Activated CD4-positive, alpha-beta T cell treated with anti-CD3 and anti-CD28 coated beads, Interleukin-2, amount 50 U/mL, for 24 hours (primary cell): Measurements from ENCODE around the gene B4GALNT2.
A peak's percentile ranks its signal among the peaks of the same experiment; 100 is the strongest.

Source experiments
- DNase-seq, 2 donors: peaks; one replicate each; pipeline ENCODE4 v3.0.0-alpha.2; 2020; ENCODE audit warnings: low read depth in 1 of 2, low spot score in 1 of 2

B4GALNT2 gene

DNA sequence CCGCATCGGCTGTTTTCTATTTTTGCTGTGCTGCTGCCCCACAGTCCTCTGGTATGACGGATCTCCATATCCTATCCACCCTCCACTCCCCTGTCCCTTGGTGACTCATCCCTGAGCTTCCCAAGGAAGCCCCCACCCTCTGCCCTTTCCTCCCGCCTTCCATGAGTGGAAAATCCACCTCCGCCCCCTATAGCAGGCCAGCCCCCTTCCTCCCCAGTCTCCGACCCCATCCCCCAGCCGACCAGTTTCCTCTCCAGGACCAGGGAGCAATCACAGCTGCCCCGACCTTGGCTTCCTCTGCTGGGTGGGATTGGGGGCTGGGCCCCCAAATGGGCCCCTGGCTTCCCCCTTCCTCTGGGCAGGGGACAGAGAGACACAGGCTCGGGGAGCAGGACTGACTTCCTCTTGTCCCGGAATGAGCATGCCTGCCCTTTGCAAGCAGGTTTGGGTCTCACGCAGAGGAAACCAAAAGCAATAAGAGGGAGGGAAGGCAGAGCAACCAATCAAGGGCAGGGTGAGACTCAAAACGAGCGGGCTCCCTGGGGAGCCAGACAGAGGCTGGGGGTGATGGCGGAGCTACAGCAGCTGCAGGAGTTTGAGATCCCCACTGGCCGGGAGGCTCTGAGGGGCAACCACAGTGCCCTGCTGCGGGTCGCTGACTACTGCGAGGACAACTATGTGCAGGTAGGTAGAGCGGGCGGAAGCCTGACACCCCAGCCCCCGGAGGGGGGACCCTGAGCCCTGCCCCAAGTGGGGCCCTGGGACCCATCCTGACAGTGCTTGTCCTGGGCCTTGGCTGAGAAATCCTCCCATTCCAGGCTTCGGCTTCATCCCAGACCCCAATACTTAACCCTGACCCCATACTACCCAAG lies 77.8 kb downstream of the B4GALNT2 start, which contains the start of the genes ABI3 and GNGT2:
TSS of gene ABI3 (plus strand) at position 550 of the 872 bp plus-strand sequence. CDS start at position 568, 18 bp downstream.
TSS of gene GNGT2 (minus strand) at position 417 of the 872 bp plus-strand sequence. CDS start 3,152 bp downstream, outside the sequence.
- DNase-seq, result peak; percentile 43 to 71

DNA sequence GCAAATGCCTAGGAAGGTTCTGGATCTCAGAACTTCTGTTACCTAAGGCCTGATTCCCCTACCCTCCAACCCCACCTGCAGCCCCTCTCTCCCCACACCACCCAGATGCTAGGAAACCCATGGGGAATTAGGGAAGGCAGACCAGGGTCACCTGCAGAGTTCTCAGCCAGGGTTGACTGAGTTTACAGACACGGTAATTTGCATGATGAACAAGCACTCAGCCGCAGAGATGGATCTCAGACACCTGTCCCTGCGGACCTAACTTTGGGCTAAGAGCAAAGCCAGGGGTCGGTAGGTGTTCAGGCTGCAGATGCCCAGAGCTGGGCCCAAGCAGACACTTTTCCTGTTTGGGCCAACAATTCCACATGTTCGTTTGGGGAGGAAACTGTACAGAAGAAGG lies 80.8 kb downstream of the B4GALNT2 start:
- DNase-seq, result no peak

DNA sequence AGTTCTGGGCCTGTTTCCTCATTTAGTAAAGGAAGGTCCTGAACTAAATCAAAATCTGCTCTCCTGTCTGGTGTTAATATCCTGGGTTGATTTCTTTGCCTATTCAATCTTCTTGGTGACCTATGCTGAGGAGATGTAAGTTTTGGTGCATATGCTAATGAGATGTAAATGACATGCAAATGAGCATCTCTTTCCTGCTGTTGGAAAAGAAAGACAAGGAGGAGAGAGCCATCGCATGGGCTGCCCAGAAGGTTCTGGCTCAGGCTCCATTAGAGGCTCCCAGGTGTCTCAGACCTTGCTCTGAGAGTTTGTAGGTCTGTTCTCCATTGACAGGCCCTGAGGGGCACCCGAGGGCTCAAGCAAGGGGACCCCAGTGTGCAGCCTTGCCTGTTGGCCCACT lies 81.3 kb downstream of the B4GALNT2 start:
- no peak for DNase-seq

DNA sequence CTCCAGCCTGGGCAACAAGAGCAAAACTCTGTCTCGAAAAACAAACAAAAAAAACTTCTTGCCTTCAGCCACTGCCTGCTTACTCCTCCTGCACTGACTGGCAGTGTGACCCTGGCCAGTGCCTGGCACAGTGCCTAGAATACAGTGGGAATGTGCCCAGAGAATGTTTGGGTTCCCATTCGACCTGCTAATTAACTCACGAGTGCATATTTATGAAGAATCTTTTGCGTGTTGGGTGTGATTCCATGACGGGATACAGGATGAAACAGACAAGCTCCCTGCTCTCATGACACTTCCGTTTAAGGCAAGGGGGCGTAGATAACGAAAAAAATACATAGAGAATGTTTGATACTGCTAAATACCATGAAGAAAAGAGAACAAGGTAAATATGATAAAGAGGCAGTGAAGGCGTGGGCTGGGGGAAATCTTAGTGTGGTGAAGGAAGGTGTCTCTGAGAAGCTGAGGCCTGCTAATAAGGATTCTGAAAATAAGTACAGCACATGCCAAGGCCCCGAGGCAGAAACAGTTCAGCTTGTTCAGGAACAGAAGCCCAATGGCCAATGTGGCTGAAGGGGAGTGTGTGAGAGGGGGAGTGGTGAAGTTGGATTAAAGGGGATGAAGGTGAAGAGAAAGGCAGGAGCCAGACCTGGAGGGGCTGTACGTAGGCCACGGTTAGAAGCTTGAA lies 82.2 kb downstream of the B4GALNT2 start:
- DNase-seq, result no peak

DNA sequence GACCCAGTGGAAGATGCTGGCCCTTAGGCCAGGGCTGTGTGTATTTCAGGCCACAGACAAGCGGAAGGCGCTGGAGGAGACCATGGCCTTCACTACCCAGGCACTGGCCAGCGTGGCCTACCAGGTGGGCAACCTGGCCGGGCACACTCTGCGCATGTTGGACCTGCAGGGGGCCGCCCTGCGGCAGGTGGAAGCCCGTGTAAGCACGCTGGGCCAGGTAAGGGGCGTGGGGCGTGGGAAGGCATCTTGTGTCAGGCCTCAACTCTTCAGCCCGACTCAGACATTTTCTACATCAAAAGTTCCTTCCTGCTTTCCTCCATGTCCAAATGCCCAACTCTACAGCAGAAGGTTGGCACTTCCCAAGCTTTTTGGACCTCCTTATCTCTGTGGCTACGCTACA lies 83.9 kb downstream of the B4GALNT2 start:
- no peak for DNase-seq

DNA sequence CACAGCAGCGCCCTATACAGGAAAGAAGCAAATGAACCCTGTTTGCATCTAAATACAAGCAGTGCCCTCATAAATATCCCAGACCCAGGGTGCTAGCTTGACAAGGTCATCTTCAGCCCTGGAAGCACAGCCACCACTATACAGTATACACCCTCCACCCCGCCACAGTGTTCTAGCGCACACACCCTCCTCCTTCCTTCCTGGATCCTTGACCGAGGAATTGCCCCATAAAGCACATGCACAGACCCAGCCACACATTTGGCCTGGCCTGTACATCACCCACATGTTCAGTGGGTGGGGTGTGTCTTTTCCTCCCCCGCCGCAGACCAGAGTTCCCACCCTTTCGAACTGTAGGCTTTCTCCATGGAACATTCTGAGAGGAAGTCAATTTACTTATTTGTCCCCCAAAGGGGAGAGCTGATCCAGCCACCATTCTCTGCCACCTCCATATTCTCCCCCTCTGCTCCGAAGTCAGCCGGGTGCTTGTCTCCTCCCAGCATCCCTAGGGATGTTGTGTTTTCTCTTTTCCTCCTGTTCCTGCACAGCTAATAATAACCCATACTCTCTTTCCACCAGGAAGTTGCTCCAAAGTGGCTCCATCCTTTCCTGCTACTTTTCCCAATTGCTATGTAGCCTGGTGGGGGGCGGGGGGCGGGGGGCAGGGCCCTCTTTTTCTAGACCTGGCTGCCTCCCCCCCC lies 84.5 kb downstream of the B4GALNT2 start:
- no peak for DNase-seq

DNA sequence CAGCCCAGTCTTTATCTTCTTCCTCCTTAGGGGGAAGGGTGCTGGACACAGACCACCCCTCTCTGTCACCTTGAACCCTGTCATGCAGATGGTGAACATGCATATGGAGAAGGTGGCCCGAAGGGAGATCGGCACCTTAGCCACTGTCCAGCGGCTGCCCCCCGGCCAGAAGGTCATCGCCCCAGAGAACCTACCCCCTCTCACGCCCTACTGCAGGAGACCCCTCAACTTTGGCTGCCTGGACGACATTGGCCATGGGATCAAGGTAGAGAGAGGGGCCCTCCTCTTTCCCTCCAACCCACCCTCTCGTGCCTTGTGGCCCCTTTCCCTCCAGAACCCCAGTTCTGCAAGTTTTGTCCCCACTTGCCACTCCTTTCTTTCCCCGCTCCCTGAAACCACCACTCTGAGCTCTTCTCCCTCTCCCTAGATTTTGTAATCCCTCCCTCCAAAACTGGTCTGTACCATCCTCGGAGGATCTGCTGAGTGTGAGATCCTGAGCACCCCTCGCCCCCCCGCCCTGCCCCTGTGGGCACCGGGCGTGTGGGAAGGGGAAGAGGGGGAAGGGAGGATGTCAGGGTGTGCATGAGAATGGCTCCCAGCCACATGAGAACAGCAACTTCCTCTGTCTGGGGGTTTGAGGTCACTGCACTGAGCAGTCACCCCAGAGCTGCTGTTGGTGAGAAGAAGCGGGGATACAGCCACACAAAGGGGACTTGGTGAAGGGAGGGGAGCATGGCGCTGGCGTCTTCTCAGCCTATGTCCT lies 85.3 kb downstream of the B4GALNT2 start:
- peak in 1 of 2 donors; percentile 43 for DNase-seq

DNA sequence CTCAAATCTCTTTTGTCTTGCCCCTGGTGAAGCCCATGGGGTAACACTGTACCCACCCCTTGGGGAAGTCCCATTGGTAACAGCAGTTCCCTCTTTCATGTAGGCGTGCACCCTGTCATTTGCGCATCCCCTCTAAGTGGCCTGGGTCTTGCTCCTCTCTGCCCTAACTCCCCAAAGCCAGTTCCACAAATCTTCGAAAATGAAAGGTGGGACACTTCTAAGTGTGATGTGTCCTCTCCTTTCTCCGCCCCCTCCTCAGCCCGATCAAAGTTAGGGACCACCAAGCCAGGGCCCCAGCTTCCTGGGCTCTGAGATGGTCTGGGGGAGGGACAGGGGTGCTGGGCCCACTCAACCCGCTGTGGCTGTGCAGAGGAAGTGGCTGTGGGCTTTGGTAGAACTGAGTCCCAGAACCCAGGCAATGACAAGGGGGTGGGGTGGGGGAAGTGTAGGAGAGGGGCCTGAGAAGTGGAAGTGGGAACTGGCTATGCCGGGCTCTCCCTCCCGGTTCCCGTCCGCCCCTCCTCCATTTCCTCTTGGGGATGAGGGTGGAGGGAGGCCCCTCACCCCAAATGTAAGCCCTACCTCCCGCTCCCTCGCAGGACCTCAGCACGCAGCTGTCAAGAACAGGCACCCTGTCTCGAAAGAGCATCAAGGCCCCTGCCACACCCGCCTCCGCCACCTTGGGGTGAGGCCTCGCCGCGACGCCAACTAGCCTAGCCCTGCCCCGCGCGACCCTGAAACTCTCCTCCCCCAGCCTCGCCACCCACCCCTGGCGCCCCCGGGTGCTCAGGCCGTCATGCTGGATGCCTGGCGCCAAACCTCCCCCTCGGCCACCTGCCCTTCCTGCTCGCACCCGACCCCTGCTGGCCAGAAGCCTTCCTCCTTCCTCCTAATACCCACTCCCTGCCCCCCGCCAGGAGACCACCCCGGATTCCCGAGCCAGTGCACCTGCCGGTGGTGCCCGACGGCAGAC lies 86.7 kb downstream of the B4GALNT2 start:
- DNase-seq, result no peak

DNA sequence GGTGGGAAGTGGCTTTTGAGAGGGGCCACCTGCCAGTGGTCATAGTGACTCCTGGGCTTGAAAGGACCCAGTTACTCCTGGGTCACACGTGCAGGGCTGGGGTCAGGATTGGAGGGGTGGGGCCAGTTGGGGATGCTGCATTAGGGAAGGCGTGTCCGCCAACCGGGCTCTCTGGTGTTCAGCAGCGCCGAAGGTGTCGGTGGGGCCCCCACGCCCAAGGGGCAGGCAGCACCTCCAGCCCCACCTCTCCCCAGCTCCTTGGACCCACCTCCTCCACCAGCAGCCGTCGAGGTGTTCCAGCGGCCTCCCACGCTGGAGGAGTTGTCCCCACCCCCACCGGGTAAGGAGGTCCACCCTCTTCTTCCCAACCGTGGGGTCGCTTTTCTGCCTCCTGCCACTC lies 87.4 kb downstream of the B4GALNT2 start:
- DNase-seq, result no peak

DNA sequence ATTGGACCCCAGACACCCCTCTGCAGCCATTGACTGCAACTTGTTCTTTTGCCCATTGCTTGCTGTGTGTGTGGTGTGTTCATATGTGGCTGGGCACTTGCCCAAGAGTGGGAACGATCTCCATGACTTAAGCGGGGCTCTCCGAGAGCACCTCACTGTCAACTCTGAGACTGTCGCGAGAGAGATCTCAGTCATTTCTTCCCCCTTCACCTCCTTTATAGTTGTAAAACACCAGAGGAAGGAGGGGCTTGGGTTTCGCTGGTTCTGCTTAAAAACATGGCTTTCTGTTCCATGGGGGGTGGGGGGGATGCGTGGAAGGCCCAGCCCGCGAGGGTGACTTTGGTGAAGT lies 90.6 kb downstream of the B4GALNT2 start:
- DNase-seq, result no peak

DNA sequence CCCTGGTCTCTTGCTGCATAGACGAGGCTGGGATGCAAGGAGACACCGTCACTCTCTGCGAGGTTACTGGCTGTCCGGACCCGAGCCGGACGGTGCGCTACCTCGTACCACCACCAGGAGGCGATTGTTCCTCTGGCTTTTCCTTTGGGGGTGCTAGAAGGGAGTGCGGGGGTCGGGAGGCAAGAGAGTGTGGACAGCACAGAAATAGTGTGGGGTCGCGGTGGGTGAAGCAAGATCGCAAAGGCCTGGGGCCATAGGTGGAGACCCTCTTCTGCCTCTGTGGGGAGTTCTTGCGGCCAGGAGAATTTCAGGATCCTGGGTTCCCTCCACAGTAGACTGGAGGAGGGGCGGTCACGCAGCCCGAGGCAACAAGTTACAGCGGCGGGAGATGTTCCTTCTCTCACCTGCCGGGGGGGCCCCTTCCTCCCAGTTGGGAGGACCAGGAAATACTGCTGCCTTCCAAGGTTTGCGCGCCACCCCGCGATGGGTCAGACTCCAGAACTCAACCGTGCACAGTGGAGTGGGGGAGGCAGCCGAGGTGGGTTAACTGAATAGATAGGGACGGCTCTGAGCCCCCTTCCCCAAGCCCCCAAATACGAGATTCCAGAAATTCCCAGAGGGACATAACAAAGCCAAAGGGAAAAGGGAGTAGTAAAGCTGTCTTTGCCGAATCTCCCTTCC lies 91.1 kb downstream of the B4GALNT2 start:
- peak; percentile 47 to 55 for DNase-seq

DNA sequence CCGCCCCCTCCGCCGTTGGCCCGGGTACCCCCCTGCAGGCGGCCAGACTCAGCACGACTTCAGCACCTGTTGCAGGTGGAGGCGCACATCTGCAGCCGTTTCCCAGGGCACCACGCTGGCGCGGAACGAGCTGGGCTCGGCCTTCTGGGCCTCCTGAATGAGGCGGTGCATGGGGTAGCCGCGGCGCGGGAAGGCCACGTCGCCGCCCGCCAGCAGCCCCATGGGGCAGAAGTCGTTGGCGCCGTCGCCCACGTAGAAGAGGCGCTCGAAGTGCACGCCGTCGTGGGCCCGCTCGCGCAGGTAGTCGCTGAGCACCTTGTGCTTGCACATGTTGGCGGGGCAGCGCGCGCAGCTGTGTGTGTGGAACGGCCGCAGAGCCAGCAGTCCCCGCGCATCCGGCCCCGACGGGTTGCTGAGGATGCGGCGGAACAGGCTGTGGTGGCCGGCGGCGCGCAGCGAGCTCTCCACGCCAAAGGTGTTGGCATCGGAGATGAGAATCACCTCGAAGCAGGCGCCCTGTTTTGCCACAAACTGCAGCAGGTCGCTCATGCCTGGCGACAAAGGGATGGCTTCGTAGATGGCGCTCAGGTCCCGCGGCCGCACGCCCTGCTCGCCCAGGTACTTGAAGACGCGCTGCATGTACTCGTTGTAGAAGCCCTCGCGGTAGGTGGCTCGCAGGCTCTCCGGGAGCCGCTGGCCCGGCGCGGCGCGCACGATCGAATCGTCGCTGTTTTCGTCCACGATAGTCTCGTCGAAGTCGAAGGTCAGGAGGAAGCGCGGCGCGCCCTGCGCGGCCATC lies 91.8 kb downstream of the B4GALNT2 start:
- no peak for DNase-seq

DNA sequence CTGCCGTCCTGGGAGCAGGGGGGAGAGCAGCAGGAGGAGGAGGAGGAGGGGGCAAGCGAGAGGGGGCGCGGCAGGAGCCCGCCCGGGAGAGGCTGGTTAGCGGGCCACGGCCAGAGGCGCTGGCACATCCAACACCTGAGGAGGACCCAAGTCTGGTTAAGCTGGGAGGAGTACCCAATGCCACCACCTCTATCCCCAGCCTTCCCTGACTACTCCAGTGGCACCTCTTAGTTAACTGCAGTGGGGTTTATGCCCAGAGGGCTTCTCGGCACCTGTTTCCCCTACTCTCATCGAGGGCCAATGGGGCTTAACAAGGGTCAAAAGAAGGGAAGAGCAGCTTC lies 92.4 kb downstream of the B4GALNT2 start:
- DNase-seq, result no peak

DNA sequence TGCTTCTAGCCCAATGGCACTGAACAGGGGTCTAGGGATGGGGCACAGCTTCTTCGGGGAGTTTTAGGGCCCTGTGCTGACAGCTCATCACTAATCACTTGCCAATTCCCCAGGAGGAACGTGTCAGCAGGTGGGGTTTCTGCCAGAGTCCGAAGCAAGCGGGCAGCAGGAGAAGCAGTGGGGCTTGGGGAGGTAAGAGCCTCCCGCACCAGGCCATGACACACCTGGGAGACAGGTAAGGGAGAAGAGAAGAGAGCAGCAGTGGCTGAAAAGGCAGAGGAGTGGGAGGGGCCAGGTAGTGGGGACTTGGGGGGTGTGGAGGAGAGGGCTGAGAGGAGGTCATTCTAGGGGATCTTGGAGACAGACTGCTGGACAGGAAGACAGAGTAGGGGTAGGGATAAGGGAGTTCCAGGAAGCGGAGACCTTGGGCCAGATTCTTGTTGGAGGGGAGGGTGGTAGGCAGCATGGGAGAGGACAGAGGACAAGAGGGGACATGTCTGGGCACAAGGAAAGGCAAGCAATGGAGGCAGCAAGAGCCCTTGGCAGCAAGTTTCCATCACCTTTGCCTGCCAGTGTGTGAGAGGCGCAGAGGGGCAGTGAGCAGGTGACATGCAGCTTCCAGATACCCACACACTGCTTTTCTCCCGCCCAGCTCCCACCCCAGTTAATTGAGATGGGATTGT lies 93.1 kb downstream of the B4GALNT2 start:
- no peak for DNase-seq
